ENCODE data around the gene DLGAP1.

DNA sequence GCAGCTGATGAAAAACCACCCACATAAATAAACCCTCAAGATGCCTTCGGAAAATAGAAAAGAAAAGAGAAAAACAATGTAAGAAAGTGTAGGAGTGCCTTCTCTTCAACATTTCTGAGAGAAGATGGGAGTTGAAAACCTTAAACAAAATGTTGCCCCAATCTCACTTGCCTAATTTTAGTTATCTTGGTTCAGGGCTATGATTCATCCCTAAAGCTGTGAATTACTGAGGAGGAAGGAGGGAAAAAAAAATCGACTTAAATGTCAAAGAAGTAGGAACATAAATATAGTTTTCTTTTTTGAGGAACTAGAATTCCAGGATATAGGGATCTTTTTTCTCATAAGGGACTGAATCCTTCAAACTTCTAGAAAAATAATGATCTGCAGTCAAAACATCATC, 644.8 kb downstream of the DLGAP1 start:
- TF ChIP-seq, protein P1, sequence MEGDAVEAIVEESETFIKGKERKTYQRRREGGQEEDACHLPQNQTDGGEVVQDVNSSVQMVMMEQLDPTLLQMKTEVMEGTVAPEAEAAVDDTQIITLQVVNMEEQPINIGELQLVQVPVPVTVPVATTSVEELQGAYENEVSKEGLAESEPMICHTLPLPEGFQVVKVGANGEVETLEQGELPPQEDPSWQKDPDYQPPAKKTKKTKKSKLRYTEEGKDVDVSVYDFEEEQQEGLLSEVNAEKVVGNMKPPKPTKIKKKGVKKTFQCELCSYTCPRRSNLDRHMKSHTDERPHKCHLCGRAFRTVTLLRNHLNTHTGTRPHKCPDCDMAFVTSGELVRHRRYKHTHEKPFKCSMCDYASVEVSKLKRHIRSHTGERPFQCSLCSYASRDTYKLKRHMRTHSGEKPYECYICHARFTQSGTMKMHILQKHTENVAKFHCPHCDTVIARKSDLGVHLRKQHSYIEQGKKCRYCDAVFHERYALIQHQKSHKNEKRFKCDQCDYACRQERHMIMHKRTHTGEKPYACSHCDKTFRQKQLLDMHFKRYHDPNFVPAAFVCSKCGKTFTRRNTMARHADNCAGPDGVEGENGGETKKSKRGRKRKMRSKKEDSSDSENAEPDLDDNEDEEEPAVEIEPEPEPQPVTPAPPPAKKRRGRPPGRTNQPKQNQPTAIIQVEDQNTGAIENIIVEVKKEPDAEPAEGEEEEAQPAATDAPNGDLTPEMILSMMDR (IDR thresholded peaks at IDR 0.05; ENCODE audit: insufficient read depth, low read length, poor library complexity, severe bottlenecking), result no peak
- TF ChIP-seq EZH2phosphoT487 (conservative IDR thresholded peaks at IDR 0.05; ENCODE audit: low read length), result no peak
